ENCODE data around the gene GK2.

DNA sequence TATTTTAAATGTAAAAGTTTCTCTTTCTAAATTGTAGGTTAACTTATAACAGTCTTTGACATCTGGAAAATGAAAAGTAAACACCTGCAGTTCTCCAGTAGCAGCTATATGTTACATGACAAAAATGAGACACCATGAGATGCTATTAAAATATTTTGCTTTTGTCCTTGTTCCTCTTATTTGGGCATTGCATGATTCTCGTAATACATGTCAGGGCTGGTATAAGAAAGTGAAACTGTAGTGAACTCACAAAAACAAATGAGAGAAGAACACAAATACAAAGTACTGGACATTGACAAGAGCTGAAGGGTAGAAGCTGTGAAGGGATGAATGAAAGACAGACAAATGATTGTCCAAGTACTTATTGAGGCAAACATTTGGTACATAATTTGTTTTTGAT lies 9.0 kb downstream of the GK2 start:
- no peak for TF ChIP-seq POLR2A (IDR thresholded peaks at IDR 0.05)
- TF ChIP-seq, protein P1, sequence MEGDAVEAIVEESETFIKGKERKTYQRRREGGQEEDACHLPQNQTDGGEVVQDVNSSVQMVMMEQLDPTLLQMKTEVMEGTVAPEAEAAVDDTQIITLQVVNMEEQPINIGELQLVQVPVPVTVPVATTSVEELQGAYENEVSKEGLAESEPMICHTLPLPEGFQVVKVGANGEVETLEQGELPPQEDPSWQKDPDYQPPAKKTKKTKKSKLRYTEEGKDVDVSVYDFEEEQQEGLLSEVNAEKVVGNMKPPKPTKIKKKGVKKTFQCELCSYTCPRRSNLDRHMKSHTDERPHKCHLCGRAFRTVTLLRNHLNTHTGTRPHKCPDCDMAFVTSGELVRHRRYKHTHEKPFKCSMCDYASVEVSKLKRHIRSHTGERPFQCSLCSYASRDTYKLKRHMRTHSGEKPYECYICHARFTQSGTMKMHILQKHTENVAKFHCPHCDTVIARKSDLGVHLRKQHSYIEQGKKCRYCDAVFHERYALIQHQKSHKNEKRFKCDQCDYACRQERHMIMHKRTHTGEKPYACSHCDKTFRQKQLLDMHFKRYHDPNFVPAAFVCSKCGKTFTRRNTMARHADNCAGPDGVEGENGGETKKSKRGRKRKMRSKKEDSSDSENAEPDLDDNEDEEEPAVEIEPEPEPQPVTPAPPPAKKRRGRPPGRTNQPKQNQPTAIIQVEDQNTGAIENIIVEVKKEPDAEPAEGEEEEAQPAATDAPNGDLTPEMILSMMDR (IDR thresholded peaks at IDR 0.05) = no peak
